Fibroblast of lung (primary cell): ENCODE measurements around the gene CLDN7.

Experiments used
- EZH2 ChIP-seq: IDR thresholded peaks from 2 replicates; pipeline ENCODE4 v1.5.1; 2012; ENCODE audit warnings: low read length, control low read depth, mild to moderate bottlenecking; ENCODE audit errors: missing control alignments
- TF ChIP-seq, protein P1 (sequence below), 2 donors: IDR thresholded peaks in 1 of 2; conservative IDR thresholded peaks in 1 of 2; 1 replicate in 1 of 2; 2 replicates in 1 of 2; pipeline ENCODE4 v1.5.1; 2011 to 2012; ENCODE audit warnings: low read length in 2 of 2, control low read depth in 1 of 2, inconsistent platforms in 1 of 2, low read depth in 1 of 2, mild to moderate bottlenecking in 1 of 2

DNA sequence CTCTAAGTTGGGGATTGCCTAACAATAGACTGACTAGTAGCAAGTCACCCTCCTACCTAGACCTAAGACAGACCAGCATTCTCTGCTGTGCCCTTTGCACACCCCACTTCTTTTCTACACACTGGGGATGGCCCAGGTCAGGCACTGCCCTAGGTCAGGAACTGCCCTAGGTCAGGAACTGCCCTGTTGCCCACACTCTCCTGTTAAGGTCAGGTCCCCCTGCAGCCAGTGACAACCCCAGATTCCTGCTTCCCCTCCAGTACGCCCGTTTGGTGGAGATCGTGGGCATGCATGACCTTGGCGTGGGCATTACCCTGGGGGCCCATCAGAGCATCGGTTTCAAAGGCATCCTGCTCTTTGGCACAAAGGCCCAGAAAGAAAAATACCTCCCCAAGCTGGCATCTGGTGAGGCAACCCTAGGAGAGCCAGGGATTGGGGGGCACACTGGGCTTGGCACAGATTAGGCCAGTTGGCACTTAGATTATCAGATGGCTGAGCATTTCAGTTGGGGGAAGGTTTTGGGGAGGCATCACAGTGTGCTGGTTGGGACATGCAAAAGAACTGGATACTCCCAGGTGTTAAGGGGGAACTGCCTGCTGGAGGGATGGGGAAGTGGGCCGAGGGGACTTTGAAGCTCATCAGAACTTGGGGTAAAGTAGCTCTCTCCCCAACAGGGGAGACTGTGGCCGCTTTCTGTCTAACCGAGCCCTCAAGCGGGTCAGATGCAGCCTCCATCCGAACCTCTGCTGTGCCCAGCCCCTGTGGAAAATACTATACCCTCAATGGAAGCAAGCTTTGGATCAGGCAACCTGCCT lies 40.8 kb downstream of the CLDN7 start:
- TF ChIP-seq, protein P1, sequence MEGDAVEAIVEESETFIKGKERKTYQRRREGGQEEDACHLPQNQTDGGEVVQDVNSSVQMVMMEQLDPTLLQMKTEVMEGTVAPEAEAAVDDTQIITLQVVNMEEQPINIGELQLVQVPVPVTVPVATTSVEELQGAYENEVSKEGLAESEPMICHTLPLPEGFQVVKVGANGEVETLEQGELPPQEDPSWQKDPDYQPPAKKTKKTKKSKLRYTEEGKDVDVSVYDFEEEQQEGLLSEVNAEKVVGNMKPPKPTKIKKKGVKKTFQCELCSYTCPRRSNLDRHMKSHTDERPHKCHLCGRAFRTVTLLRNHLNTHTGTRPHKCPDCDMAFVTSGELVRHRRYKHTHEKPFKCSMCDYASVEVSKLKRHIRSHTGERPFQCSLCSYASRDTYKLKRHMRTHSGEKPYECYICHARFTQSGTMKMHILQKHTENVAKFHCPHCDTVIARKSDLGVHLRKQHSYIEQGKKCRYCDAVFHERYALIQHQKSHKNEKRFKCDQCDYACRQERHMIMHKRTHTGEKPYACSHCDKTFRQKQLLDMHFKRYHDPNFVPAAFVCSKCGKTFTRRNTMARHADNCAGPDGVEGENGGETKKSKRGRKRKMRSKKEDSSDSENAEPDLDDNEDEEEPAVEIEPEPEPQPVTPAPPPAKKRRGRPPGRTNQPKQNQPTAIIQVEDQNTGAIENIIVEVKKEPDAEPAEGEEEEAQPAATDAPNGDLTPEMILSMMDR (conservative IDR thresholded peaks at IDR 0.05 in 1 of 2, IDR thresholded peaks at IDR 0.05 in 1 of 2; ENCODE audit: low read depth in 1 of 2, low read length in 2 of 2) = no peak
- no peak for TF ChIP-seq EZH2
